Heart left ventricle (tissue), 13 donors: Measurements from ENCODE around the gene CTSK.

ENCODE experiments used
- POLR2A ChIP-seq, 2 donors: fragments of 450-650 bp; IDR thresholded peaks; one replicate each; pipeline ENCODE4 v1.6.1; 2017; ENCODE audit warnings: antibody characterized with exemption in 2 of 2, mild to moderate bottlenecking in 2 of 2, moderate library complexity in 2 of 2
- TF ChIP-seq, protein P1 (sequence below), 12 donors: fragments of 200-600 bp; sonication (generic) in 4 of 12; IDR thresholded peaks; one replicate each; pipeline versions ENCODE4 v1.5.0 to v1.8.0; 2018 to 2022; ENCODE audit warnings: antibody characterized with exemption in 12 of 12, mild to moderate bottlenecking in 5 of 12
- donor health status: ischemic (EF 13 %, LVEDD 7.1; RV severe dilation, severe dysfunction).
- donor health status: DM: no; HTN: yes; CAD: no.
- donor health status: DM: no; HTN: no; CAD: no.
- donor health status: ischemic (EF 25% LVEDD 6.9; RV normal size, moderate dysfunction).
- donor health status: ischemic (EF 25% LVEDD 5.7; RV mildly dilated, moderate dysfunction).
- donor health status: ischemic (EF 35%, LVEDD 5.7; RV mildly dilated, moderate dysfunction).
- donor health status: nonischemic (EF 11% LVEDD 7.7; RV severe dilation, severe dysfunction).
- donor health status: DM: yes; HTN: yes; CAD: no.
- donor health status: PGD.
- donor health status: ischemic (EF 29% LVEDD 5.4; RV normal size, mild dysfunction).
- donor health status: nonischemic (EF 23%, LVEDD 6.1; RV moderate dilation, normal function).

DNA sequence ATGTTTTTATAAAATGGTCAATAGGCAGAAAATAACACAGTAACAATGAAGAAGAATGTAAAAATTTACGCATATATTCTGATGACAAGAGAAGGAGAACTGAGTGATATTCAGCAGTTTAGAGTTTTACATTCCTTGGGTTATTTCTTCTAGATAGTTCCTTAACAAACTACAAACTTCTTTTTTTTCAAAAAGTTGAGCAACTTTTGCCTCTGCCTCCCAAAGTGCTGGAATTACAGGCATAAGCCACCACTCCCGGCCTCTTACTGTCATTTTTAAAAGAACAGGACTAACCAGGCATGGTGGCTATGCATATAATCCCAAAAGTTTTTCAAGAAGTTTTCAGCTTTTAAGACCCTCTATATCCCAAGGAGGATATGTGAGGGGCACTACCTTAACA is 35.4 kb upstream of the CTSK start:
- TF ChIP-seq, protein P1, sequence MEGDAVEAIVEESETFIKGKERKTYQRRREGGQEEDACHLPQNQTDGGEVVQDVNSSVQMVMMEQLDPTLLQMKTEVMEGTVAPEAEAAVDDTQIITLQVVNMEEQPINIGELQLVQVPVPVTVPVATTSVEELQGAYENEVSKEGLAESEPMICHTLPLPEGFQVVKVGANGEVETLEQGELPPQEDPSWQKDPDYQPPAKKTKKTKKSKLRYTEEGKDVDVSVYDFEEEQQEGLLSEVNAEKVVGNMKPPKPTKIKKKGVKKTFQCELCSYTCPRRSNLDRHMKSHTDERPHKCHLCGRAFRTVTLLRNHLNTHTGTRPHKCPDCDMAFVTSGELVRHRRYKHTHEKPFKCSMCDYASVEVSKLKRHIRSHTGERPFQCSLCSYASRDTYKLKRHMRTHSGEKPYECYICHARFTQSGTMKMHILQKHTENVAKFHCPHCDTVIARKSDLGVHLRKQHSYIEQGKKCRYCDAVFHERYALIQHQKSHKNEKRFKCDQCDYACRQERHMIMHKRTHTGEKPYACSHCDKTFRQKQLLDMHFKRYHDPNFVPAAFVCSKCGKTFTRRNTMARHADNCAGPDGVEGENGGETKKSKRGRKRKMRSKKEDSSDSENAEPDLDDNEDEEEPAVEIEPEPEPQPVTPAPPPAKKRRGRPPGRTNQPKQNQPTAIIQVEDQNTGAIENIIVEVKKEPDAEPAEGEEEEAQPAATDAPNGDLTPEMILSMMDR (IDR thresholded peaks at IDR 0.05) = no peak
- no peak for TF ChIP-seq POLR2A (IDR thresholded peaks at IDR 0.05)
